Activated CD8-positive, alpha-beta T cell treated with anti-CD3 and anti-CD28 coated beads, Interleukin-2, amount 10 ng/mL, durations not matched to agents 7 days and 5 days (primary cell): ENCODE data around the gene MRPS6. TPM values are rescaled to one million over a fixed set of nuclear protein-coding genes. Genes with fewer than 3 reads are reported as not detected.

ENCODE experiments used
- ATAC-seq: fragments of 150-1000 bp; cut with Tn5 transposase; one replicate; pipeline ENCODE4 v1.10.0; 2021; ENCODE audit warnings: moderate library complexity
- CTCF ChIA-PET: fragments of 350-600 bp; sonication (Branson Sonifier 250); formaldehyde crosslinking; loops from one replicate; lab custom pipeline; 2021; ENCODE audit warnings: antibody characterized with exemption; lab: Charles Lee
- POLR2A ChIA-PET: fragments of 350-600 bp; sonication (Branson Sonifier 250); formaldehyde crosslinking; loops from one replicate; lab custom pipeline; 2021; ENCODE audit warnings: antibody characterized with exemption; lab: Charles Lee
- DNase-seq: peaks from one replicate; pipeline ENCODE4 v3.0.0-alpha.2; 2020
- H3K27ac Mint-ChIP-seq: one replicate; pipeline ENCODE4 v1.8.0; 2021; ENCODE audit warnings: mild to moderate bottlenecking, mixed read lengths
- H3K27me3 Mint-ChIP-seq: one replicate; pipeline ENCODE4 v1.8.0; 2021; ENCODE audit warnings: low read depth, mixed read lengths
- H3K36me3 Mint-ChIP-seq: one replicate; pipeline ENCODE4 v1.8.0; 2021; ENCODE audit warnings: low read depth, mixed read lengths
- H3K4me1 Mint-ChIP-seq: one replicate; pipeline ENCODE4 v1.8.0; 2021; ENCODE audit warnings: low read depth, mixed read lengths
- H3K4me3 Mint-ChIP-seq: one replicate; pipeline ENCODE4 v1.8.0; 2021; ENCODE audit warnings: mild to moderate bottlenecking, mixed read lengths
- H3K9me3 Mint-ChIP-seq: one replicate; pipeline ENCODE4 v1.8.0; 2022; ENCODE audit warnings: mixed read lengths; ENCODE audit not compliant: insufficient read depth
- total RNA-seq, 2 experiments: library from RNA; stranded (reverse); gene quantifications; one replicate each; pipeline ENCODE4 v1.2.3, GENCODE V29; 2021

MRPS6 gene
- total RNA-seq, 2 experiments from 2014 or later = 80.2 to 84.3 TPM

DNA sequence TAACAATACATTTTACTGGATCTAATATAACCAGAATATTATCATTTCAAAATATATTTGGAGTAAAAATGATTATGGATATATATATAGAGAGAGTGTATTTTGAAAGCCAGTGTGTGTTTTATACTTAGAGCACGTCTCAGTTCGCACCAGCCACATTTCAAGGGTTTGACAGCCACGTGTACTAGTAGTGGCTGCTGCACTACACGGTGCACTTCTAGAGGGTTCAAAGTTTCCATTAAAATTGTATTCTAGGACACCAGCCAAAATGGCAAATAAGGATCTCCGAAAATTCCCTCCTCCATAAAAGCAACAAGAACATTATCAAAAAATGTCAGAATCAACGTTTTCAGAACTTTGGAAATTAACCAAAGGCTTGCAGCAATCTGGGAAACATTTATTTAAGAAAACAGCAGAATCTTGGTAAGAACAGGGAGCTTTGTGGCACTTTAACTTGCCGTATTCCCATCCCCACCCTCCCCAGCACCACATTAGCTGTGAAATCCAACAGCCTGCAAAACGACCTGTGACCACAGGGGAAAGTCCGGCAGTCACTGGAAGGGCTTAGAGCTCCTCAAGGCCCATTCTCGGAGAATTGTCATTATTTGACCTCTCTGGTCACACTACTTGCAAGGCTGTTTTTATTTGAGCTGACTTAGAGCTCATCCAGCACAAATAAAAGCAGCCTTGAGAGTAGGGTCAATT lies 33.5 kb upstream of the MRPS6 start:
- Mint-ChIP-seq H3K27me3 (peaks cover 11% of the 10 kb centered on the region), H3K9me3 (peaks cover 4% of the 10 kb centered on the region), H3K4me3 (no peak overlapping the region), H3K27ac (no peak overlapping the region), H3K36me3 (peaks cover 7% of the 10 kb centered on the region), H3K4me1 (no peaks in the 10 kb centered on the region)
- DNase-seq (no peak), ATAC-seq (no peak)
- POLR2A ChIA-PET = no interaction called here
- CTCF ChIA-PET = interaction anchor here (1.1 kb wide), 1 partner anchor 115 kb away, joined by 3 read pairs; no protein-coding TSS in a partner anchor

GRCh38 chr21:34042735-34043134 lies 30.6 kb upstream of the MRPS6 start:
- CTCF ChIA-PET = no interaction called here
- no peak for ATAC-seq
- no peak overlapping the region for H3K4me3 Mint-ChIP-seq

DNA sequence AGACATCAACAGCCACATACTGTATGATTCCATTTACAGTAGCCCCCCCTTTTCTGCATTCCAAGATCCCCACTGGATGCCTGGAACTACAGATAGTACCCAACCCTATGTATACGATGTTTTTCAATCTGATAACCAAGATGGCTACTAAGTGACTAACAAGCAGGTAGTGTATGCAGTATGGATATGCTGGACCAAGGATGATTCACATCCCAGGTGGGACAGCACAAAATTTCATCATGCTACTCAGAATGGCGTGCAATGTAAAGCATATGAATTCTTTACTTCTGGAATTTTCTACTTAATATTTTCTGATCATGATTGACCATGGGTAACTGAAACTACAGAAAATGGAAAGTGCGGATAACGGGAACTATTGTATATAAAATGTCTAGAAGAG lies 30.0 kb upstream of the MRPS6 start:
- DNase-seq (no peak), ATAC-seq (no peak)
- Mint-ChIP-seq H3K27me3 (peaks cover 7% of the 10 kb centered on the region), H3K27ac (no peak overlapping the region), H3K36me3 (no peaks in the 10 kb centered on the region), H3K4me1 (peaks cover 3% of the 10 kb centered on the region), H3K4me3 (no peak overlapping the region), H3K9me3 (no peaks in the 10 kb centered on the region)
- POLR2A ChIA-PET = no interaction called here
- CTCF ChIA-PET = no interaction called here

More at GRCh38 chr21:34042735-34043134, 30.6 kb upstream of the MRPS6 start:
- Mint-ChIP-seq H3K27ac (no peak overlapping the region), H3K27me3 (peaks cover 7% of the 10 kb centered on the region), H3K4me1 (peaks cover 3% of the 10 kb centered on the region), H3K9me3 (no peaks in the 10 kb centered on the region), H3K36me3 (no peaks in the 10 kb centered on the region)
- POLR2A ChIA-PET = no interaction called here
- no peak for DNase-seq

GRCh38 chr21:34046917-34047316 lies 26.5 kb upstream of the MRPS6 start:
- POLR2A ChIA-PET = no interaction called here
- ATAC-seq (no peak), DNase-seq (no peak)
- CTCF ChIA-PET = no interaction called here
- Mint-ChIP-seq H3K4me1 (peaks cover 3% of the 10 kb centered on the region), H3K9me3 (peaks cover 6% of the 10 kb centered on the region), H3K4me3 (no peak overlapping the region), H3K36me3 (no peaks in the 10 kb centered on the region), H3K27me3 (peaks cover 7% of the 10 kb centered on the region), H3K27ac (no peak overlapping the region)

DNA sequence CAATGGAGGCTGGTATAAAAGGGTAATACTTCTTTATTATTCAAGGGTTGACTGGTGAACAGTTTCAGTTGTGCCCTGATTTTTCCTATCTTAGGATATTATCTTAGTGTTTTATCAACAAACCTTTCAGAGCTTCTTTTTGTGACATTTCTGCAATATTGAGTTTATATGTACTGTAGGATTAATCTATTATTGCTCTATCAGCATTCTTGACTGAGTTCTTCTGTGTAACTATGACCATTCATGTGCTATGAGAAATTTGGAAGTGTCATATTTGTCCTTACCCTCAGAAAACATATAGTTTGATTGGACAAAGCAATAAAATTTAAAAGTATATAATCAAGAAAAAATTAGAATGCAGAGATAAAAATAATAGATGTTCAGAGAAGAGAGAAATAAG lies 25.5 kb upstream of the MRPS6 start:
- Mint-ChIP-seq H3K9me3 (peaks cover 6% of the 10 kb centered on the region), H3K4me1 (peaks cover 3% of the 10 kb centered on the region), H3K4me3 (no peak overlapping the region), H3K27ac (no peak overlapping the region), H3K36me3 (no peaks in the 10 kb centered on the region), H3K27me3 (peaks cover 3% of the 10 kb centered on the region)
- CTCF ChIA-PET = no interaction called here
- DNase-seq = no peak
- POLR2A ChIA-PET = no interaction called here
- no peak for ATAC-seq

- no peaks in the 10 kb centered on the region for H3K36me3 Mint-ChIP-seq
- no peaks in the 10 kb centered on the region for H3K4me1 Mint-ChIP-seq
- no peak overlapping the region for H3K4me3 Mint-ChIP-seq
- POLR2A ChIA-PET = interaction anchor here (0.6 to 1.1 kb wide), 2 partner anchors 102 to 137 kb away, joined by 3 read pairs; no protein-coding TSS in a partner anchor
- DNase-seq = no peak
- peaks cover 6% of the 10 kb centered on the region for H3K9me3 Mint-ChIP-seq
- CTCF ChIA-PET = interaction anchor here (0.9 kb wide), 1 partner anchor 296 kb away, joined by 3 read pairs; no protein-coding TSS in a partner anchor
- no peak for ATAC-seq
- no peaks in the 10 kb centered on the region for H3K27me3 Mint-ChIP-seq
- H3K27ac Mint-ChIP-seq = no peak overlapping the region
Observed at GRCh38 chr21:34052171-34052570, 21.2 kb upstream of the MRPS6 start.

DNA sequence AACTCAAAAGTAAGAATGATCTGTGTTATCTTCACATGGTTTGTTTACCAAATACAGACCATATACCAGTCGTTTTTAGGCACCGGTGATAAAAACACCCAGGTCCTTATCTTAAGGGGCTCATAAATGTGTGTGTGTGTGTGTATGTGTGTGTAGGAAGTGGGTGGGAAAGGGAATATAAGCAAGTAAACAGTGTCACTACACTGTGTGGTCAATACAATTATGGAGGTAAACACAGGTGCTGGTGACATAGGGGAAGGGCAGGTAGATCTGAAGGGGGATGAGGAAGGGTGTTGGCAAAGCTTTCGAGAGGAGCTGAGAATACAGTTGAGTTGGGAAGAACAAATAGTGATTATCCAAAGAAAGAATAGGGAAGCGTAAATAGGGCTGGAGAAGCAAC lies 19.1 kb upstream of the MRPS6 start:
- ATAC-seq (no peak), DNase-seq (no peak)
- H3K9me3 Mint-ChIP-seq = no peaks in the 10 kb centered on the region
- no peak overlapping the region for H3K4me3 Mint-ChIP-seq
- no peak overlapping the region for H3K27ac Mint-ChIP-seq
- no peaks in the 10 kb centered on the region for H3K4me1 Mint-ChIP-seq
- H3K36me3 Mint-ChIP-seq = no peaks in the 10 kb centered on the region
- CTCF ChIA-PET = no interaction called here
- no peaks in the 10 kb centered on the region for H3K27me3 Mint-ChIP-seq
- POLR2A ChIA-PET = no interaction called here

DNA sequence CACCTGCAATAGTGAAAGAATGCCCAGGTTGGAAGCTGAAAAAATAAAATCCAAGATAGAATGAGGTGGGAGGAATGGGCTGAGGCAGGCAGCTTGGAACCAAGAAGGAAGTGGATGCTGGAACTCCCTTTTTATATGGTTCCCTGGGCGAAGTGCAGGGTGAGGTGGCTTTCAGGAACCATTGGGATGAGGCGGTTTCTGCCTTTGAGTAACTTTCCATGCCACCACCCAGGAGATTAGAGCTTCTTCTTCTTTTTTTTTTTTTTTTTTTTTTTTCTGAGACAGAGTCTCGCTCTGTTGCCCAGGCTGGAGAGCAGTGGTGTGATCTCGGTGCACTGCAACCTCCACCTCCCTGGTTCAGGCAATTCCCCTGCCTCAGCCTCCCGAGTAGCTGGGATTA lies 17.8 kb upstream of the MRPS6 start:
- no peak for DNase-seq
- POLR2A ChIA-PET = interaction anchor here (0.6 to 1.2 kb wide), 3 partner anchors 18 to 108 kb away, joined by 3 read pairs; partner anchors contain the start of genes MRPS6 and SLC5A3
- CTCF ChIA-PET = interaction anchor here (1.1 kb wide), 1 partner anchor 131 kb away, joined by 5 read pairs; no protein-coding TSS in a partner anchor
- Mint-ChIP-seq H3K27me3 (no peaks in the 10 kb centered on the region), H3K4me1 (no peaks in the 10 kb centered on the region), H3K4me3 (no peak overlapping the region), H3K9me3 (no peaks in the 10 kb centered on the region), H3K36me3 (no peaks in the 10 kb centered on the region), H3K27ac (no peak overlapping the region)
- no peak for ATAC-seq

GRCh38 chr21:34061983-34062382 lies 11.4 kb upstream of the MRPS6 start:
- H3K27ac Mint-ChIP-seq = no peak overlapping the region
- peaks cover 4% of the 10 kb centered on the region for H3K4me1 Mint-ChIP-seq
- CTCF ChIA-PET = interaction anchor here (2.1 kb wide), 1 partner anchor 138 kb away, joined by 6 read pairs; no protein-coding TSS in a partner anchor
- H3K36me3 Mint-ChIP-seq = peaks cover 2% of the 10 kb centered on the region
- no peaks in the 10 kb centered on the region for H3K9me3 Mint-ChIP-seq
- no peak overlapping the region for H3K4me3 Mint-ChIP-seq
- DNase-seq (no peak), ATAC-seq (no peak)
- POLR2A ChIA-PET = no interaction called here
- peaks cover 4% of the 10 kb centered on the region for H3K27me3 Mint-ChIP-seq

DNA sequence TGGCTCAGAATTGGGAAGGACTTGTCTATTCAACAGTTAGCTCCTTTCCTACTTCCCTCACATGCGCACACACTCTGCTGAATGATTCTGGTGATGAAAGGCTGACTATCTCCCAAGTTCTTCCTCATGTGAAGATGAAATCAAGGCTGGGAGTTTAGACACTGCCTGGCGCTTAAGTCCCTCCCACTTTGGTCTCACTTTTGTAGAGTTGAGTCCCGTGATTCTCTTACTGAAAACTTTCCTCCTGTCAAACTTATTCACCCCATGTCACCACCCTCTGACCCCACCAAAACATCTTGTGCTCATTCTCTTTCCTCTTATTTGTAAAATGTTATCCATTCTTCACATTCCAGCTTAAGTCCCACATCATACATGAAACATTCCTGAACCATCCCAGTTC lies 8.4 kb upstream of the MRPS6 start:
- CTCF ChIA-PET = no interaction called here
- ATAC-seq = no peak
- H3K36me3 Mint-ChIP-seq = peaks cover 2% of the 10 kb centered on the region
- POLR2A ChIA-PET = no interaction called here
- no peaks in the 10 kb centered on the region for H3K9me3 Mint-ChIP-seq
- H3K27ac Mint-ChIP-seq = no peak overlapping the region
- peaks cover 4% of the 10 kb centered on the region for H3K4me1 Mint-ChIP-seq
- H3K27me3 Mint-ChIP-seq = peaks cover 9% of the 10 kb centered on the region
- no peak overlapping the region for H3K4me3 Mint-ChIP-seq
- DNase-seq = no peak

GRCh38 chr21:34071683-34072082 lies 1.7 kb upstream of the MRPS6 start:
- CTCF ChIA-PET = interaction anchor here (5.1 kb wide), 1 partner anchor 124 kb away, joined by 28 read pairs; no protein-coding TSS in a partner anchor

More at GRCh38 chr21:34071683-34072082, 1.7 kb upstream of the MRPS6 start:
- Mint-ChIP-seq H3K4me3 (peak overlapping the region; percentile 73), H3K27ac (no peak overlapping the region), H3K9me3 (no peaks in the 10 kb centered on the region), H3K4me1 (peaks cover 31% of the 10 kb centered on the region), H3K36me3 (peaks cover 23% of the 10 kb centered on the region), H3K27me3 (peaks cover 4% of the 10 kb centered on the region)
- POLR2A ChIA-PET = no interaction called here
- DNase-seq (no peak), ATAC-seq (no peak)
